ENCODE results near the gene ETV1. TPM values are rescaled to one million over a fixed set of nuclear protein-coding genes. Genes with fewer than 3 reads are reported as not detected.

The ETV1 gene
- total and polyA plus RNA-seq, 9 of the 15 experiments (the other 6 are each of a cell fraction or from before 2014, with no cell fraction given) = 7.2 to 27.4 (median 14.0) TPM

DNA sequence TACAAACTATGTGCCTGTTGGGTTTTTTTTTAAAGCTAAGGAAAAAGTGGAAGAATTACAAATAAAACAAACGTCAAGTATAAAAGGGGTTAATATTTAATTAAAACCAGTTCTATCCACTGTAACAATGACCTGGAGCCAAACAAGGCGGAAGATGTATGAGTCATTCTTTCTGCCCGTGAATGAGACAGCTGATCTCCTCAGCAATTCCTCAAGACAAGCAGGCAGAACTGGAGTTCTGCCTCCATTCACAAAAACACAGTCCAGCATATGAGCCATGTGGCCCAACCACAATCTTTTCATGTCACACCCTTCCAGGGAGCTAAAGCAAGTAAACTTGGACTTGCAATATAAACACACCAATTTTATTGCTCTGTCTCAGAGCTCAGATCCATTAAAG, 8.4 kb downstream of the ETV1 start (continued):
- TF ChIP-seq, protein P1, sequence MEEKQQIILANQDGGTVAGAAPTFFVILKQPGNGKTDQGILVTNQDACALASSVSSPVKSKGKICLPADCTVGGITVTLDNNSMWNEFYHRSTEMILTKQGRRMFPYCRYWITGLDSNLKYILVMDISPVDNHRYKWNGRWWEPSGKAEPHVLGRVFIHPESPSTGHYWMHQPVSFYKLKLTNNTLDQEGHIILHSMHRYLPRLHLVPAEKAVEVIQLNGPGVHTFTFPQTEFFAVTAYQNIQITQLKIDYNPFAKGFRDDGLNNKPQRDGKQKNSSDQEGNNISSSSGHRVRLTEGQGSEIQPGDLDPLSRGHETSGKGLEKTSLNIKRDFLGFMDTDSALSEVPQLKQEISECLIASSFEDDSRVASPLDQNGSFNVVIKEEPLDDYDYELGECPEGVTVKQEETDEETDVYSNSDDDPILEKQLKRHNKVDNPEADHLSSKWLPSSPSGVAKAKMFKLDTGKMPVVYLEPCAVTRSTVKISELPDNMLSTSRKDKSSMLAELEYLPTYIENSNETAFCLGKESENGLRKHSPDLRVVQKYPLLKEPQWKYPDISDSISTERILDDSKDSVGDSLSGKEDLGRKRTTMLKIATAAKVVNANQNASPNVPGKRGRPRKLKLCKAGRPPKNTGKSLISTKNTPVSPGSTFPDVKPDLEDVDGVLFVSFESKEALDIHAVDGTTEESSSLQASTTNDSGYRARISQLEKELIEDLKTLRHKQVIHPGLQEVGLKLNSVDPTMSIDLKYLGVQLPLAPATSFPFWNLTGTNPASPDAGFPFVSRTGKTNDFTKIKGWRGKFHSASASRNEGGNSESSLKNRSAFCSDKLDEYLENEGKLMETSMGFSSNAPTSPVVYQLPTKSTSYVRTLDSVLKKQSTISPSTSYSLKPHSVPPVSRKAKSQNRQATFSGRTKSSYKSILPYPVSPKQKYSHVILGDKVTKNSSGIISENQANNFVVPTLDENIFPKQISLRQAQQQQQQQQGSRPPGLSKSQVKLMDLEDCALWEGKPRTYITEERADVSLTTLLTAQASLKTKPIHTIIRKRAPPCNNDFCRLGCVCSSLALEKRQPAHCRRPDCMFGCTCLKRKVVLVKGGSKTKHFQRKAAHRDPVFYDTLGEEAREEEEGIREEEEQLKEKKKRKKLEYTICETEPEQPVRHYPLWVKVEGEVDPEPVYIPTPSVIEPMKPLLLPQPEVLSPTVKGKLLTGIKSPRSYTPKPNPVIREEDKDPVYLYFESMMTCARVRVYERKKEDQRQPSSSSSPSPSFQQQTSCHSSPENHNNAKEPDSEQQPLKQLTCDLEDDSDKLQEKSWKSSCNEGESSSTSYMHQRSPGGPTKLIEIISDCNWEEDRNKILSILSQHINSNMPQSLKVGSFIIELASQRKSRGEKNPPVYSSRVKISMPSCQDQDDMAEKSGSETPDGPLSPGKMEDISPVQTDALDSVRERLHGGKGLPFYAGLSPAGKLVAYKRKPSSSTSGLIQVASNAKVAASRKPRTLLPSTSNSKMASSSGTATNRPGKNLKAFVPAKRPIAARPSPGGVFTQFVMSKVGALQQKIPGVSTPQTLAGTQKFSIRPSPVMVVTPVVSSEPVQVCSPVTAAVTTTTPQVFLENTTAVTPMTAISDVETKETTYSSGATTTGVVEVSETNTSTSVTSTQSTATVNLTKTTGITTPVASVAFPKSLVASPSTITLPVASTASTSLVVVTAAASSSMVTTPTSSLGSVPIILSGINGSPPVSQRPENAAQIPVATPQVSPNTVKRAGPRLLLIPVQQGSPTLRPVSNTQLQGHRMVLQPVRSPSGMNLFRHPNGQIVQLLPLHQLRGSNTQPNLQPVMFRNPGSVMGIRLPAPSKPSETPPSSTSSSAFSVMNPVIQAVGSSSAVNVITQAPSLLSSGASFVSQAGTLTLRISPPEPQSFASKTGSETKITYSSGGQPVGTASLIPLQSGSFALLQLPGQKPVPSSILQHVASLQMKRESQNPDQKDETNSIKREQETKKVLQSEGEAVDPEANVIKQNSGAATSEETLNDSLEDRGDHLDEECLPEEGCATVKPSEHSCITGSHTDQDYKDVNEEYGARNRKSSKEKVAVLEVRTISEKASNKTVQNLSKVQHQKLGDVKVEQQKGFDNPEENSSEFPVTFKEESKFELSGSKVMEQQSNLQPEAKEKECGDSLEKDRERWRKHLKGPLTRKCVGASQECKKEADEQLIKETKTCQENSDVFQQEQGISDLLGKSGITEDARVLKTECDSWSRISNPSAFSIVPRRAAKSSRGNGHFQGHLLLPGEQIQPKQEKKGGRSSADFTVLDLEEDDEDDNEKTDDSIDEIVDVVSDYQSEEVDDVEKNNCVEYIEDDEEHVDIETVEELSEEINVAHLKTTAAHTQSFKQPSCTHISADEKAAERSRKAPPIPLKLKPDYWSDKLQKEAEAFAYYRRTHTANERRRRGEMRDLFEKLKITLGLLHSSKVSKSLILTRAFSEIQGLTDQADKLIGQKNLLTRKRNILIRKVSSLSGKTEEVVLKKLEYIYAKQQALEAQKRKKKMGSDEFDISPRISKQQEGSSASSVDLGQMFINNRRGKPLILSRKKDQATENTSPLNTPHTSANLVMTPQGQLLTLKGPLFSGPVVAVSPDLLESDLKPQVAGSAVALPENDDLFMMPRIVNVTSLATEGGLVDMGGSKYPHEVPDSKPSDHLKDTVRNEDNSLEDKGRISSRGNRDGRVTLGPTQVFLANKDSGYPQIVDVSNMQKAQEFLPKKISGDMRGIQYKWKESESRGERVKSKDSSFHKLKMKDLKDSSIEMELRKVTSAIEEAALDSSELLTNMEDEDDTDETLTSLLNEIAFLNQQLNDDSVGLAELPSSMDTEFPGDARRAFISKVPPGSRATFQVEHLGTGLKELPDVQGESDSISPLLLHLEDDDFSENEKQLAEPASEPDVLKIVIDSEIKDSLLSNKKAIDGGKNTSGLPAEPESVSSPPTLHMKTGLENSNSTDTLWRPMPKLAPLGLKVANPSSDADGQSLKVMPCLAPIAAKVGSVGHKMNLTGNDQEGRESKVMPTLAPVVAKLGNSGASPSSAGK (IDR thresholded peaks at IDR 0.05) = peak; percentile 74
- TF ChIP-seq, protein P2, sequence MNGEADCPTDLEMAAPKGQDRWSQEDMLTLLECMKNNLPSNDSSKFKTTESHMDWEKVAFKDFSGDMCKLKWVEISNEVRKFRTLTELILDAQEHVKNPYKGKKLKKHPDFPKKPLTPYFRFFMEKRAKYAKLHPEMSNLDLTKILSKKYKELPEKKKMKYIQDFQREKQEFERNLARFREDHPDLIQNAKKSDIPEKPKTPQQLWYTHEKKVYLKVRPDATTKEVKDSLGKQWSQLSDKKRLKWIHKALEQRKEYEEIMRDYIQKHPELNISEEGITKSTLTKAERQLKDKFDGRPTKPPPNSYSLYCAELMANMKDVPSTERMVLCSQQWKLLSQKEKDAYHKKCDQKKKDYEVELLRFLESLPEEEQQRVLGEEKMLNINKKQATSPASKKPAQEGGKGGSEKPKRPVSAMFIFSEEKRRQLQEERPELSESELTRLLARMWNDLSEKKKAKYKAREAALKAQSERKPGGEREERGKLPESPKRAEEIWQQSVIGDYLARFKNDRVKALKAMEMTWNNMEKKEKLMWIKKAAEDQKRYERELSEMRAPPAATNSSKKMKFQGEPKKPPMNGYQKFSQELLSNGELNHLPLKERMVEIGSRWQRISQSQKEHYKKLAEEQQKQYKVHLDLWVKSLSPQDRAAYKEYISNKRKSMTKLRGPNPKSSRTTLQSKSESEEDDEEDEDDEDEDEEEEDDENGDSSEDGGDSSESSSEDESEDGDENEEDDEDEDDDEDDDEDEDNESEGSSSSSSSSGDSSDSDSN (IDR thresholded peaks at IDR 0.05; ENCODE audit: borderline replicate concordance in 1 of 2, low read depth in 2 of 2, low read length in 2 of 2) = 0 out of 4 replicates have a peak, but pooled peaks of 1 of the 2 experiments have one; percentile 43
- no peak for TF ChIP-seq SETDB1 (IDR thresholded peaks at IDR 0.05; ENCODE audit: low read length)
- TF ChIP-seq LARP7 (IDR thresholded peaks at IDR 0.05) = no peak
- no peak for TF ChIP-seq TARDBP (IDR thresholded peaks at IDR 0.05)
- TF ChIP-seq ZNF444 (CRISPR knock-in tag; IDR thresholded peaks at IDR 0.05) = no peak
- TF ChIP-seq RUNX1 (IDR thresholded peaks at IDR 0.05; ENCODE audit: low read depth) = no peak
- TF ChIP-seq STAG1 (CRISPR knock-in tag; IDR thresholded peaks at IDR 0.05; ENCODE audit: borderline replicate concordance) = no peak
- TF ChIP-seq ATF1 (CRISPR knock-in tag; IDR thresholded peaks at IDR 0.05) = no peak
- peak; percentile 30; the same call in 1 of the 2 replicates for TF ChIP-seq ATF1 (tag; IDR thresholded peaks at IDR 0.05)
- TF ChIP-seq SAFB2 (IDR thresholded peaks at IDR 0.05; ENCODE audit: borderline replicate concordance, low read depth, low read length, severe bottlenecking) = no peak
- no peak for TF ChIP-seq GTF3C2 (IDR thresholded peaks at IDR 0.05; ENCODE audit: borderline replicate concordance, extremely low read depth, insufficient read length)
- TF ChIP-seq HIVEP1 (CRISPR knock-in tag; IDR thresholded peaks at IDR 0.05) = no peak
